ENCODE measurements around the gene MAP1S. TPM values are rescaled to one million over a fixed set of nuclear protein-coding genes. Genes with fewer than 3 reads are reported as not detected.

The MAP1S gene
- 21.9 to 35.6 TPM (median 34.1 TPM) in 5 replicates for total RNA-seq (2022; extraction: Qiagen RNA extraction; ENCODE audit: low read depth)

GRCh38 chr19:17718947-17719711, at the start of gene MAP1S:
MAP1S (plus strand) TSS chr19:17719480; CDS start chr19:17719503, 23 bp downstream.

GRCh38 chr19:17687857-17688784, 31.2 kb upstream of the MAP1S start, which contains the start of gene UNC13A:
UNC13A (minus strand) TSS chr19:17688354; CDS start chr19:17688199, 155 bp downstream.

GRCh38 chr19:17751103-17751911, 32.0 kb downstream of the MAP1S start, which contains the start of gene FCHO1:
FCHO1 (plus strand) TSS chr19:17751477; CDS start chr19:17755165, 3,688 bp downstream.

Other genes starting within 250 kb of the MAP1S start
- 2.1 to 3.5 TPM (median 2.7 TPM) in 5 replicates for gene SLC27A1, start 249.0 kb upstream of the MAP1S start, total RNA-seq (2022; extraction: Qiagen RNA extraction; ENCODE audit: low read depth)
- 47.5 to 79.9 TPM (median 67.0 TPM) in 5 replicates for gene PGLS, start 207.8 kb upstream of the MAP1S start, total RNA-seq (2022; extraction: Qiagen RNA extraction; ENCODE audit: low read depth)
- 57.5 to 79.4 TPM (median 71.9 TPM) in 5 replicates for gene COLGALT1, start 163.8 kb upstream of the MAP1S start, total RNA-seq (2022; extraction: Qiagen RNA extraction; ENCODE audit: low read depth)
- gene UNC13A, start 31.1 kb upstream of the MAP1S start, total RNA-seq (2022; extraction: Qiagen RNA extraction; ENCODE audit: low read depth): 1.00 to 2.2 TPM (median 1.5 TPM) in 5 replicates
- gene FCHO1, start 32.0 kb downstream of the MAP1S start, total RNA-seq (2022; extraction: Qiagen RNA extraction; ENCODE audit: low read depth): 16.6 to 20.5 TPM (median 19.1 TPM) in 5 replicates
- gene B3GNT3, start 75.7 kb downstream of the MAP1S start, total RNA-seq (2022; extraction: Qiagen RNA extraction; ENCODE audit: low read depth): 4.0 to 5.3 TPM (median 4.9 TPM) in 5 replicates
- gene INSL3, start 102.0 kb downstream of the MAP1S start, total RNA-seq (2022; extraction: Qiagen RNA extraction; ENCODE audit: low read depth): 0.57 to 0.74 TPM (median 0.67 TPM) in 5 replicates
- gene JAK3, start 128.5 kb downstream of the MAP1S start, total RNA-seq (2022; extraction: Qiagen RNA extraction; ENCODE audit: low read depth): 0.15 to 0.36 TPM (median 0.31 TPM) in 5 replicates
- gene RPL18A, start 140.4 kb downstream of the MAP1S start, total RNA-seq (2022; extraction: Qiagen RNA extraction; ENCODE audit: low read depth): 1,820 to 2,407 TPM (median 2,274 TPM) in 5 replicates
- gene SLC5A5, start 152.5 kb downstream of the MAP1S start, total RNA-seq (2022; extraction: Qiagen RNA extraction; ENCODE audit: low read depth): 0.06 to 0.25 TPM (median 0.17 TPM) in 5 replicates
- 101 to 120 TPM (median 112 TPM) in 5 replicates for gene CCDC124, start 213.5 kb downstream of the MAP1S start, total RNA-seq (2022; extraction: Qiagen RNA extraction; ENCODE audit: low read depth)
- gene KCNN1, start 247.6 kb downstream of the MAP1S start, total RNA-seq (2022; extraction: Qiagen RNA extraction; ENCODE audit: low read depth): 0.38 to 0.98 TPM (median 0.47 TPM) in 5 replicates